HG03442 (cell line): Measurements from ENCODE around the gene VWC2L.

Source experiments
- ATAC-seq: cut with Tn5 transposase; IDR thresholded peaks from one replicate; pipeline ENCODE4 v1.9.1; 2021; ENCODE audit warnings: mild to moderate bottlenecking, moderate library complexity; ENCODE audit not compliant: unreplicated experiment

The VWC2L gene

GRCh38 chr2:214533541-214533940 is 122.7 kb downstream of the VWC2L start:
- ATAC-seq = no peak

DNA sequence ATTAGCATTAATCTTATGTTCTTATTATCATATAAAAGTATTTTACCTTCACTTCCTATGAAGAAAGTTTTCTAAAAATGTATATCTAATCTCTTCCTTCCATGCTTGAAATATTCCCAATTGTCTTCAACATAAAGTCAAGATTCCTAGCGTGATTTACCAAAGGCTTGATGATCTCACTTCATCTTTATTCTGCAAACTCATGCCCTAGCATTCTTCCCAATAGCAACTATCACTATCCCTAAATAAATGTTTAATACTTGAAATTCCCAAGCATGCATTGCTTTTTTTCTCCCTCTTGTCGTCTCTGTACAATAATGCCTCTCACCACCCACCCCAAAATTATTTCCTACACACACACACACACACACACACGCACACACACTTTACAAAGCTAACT is 125.8 kb downstream of the VWC2L start:
- no peak for ATAC-seq

DNA sequence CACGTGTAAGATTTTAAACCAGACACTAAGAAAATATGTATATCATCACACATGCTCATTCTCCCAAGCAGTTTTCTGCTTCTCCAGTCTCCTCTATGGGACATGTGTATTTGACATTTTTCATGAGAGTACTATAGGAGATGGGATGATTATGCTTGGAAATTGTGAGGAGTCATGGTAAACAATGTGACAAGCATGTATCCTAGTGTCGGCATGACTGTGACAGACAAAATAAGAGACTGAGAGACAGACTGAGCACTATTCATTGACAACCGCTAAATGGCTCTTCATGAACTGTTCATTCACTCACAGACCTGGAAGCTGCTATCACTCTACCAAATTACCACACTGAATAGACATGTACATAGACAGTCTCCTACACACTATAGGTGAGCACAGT is 127.1 kb downstream of the VWC2L start:
- ATAC-seq = no peak

DNA sequence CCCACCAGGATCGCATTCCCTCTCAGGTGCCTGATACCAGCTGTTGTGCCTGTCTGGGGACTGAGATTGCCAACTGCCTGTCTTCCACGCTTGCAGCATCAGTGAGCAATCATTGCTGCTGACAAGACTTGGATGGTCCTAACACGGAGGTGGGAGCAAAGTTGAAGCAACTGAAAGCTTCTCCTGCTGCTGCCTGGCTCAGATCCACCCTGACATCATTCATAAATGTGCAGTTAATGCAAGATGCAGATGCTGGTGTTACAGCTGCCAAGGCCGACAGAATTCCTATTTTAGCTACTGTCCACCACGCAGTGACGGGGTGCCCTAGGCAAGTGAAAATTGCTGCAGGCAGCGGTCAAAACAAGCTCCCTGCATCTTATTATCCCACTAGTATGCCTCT is 131.4 kb downstream of the VWC2L start:
- no peak for ATAC-seq

GRCh38 chr2:214542866-214543265 is 132.0 kb downstream of the VWC2L start:
- no peak for ATAC-seq

- ATAC-seq = no peak
These were observed 132.6 kb downstream of the VWC2L start for GRCh38 chr2:214543386-214543955.

DNA sequence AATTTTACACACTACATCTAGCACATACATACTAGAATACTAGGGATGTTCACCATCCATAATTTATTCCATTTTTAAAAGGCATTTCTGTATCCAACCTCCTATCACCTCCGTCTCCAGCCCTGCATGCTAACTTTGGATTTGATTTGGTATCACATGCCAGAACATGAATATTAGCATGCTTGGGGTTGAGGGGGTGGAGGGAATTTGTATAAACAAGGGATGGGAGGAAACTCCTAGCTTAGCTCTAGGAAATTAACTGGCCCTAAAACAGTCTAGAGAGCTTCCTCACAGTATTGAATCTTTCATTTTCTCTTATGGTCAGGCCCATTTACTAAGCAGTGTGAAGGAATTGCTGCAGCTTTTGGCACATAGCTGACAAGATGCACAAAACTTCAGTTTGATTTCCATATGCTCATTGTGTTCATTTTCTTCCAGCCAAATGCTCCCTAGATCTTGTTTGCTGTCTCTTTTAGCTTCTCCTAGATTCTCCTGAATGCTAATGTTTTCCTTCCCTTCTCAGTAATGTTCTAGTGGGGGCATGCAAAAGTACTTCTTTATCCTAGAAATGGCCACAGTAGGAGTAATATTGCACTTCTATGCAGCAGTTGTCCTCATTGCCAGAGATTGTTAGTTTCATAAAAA is 135.2 kb downstream of the VWC2L start:
- no peak for ATAC-seq

- no peak for ATAC-seq
These were observed 137.1 kb downstream of the VWC2L start for GRCh38 chr2:214547931-214548330.

DNA sequence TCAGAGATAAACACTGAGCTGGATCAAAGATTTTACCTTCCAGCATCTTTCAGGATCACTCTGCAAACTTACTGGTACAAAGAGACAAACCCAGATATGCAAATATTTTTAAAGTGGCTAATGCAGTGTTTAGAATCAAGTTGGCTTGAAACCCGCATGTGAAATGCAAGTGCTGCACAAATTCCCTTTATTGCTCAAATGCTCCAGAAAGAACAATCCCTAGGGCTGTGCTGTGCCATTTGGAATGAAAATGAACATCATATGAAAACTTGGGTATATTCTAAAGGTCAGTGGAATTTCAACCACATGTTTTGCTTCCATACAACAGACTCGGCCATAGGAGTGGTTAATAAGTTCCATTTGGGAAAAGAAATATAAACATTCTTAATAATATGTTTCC is 139.1 kb downstream of the VWC2L start:
- no peak for ATAC-seq

DNA sequence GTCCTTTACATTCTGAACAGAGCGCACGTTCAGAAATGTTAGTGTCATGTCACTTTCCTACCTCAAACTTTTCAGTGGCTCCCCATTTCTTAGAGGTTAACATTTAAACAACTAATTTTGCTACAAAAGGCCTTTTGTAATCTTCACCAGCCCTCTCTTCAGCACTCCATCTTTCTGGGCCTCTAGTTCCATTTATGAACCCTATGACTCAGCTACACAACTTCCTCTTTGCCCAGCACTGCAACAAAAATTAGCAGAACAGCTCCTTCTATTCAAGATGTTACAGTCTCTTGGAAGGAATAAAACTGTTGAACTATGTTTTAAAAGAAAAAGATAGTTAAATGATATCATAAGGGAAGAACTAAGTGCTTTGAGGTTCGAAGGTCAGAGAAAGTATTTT is 139.9 kb downstream of the VWC2L start:
- no peak for ATAC-seq

- no peak for ATAC-seq
These were observed 147.0 kb downstream of the VWC2L start for GRCh38 chr2:214557884-214558283.

DNA sequence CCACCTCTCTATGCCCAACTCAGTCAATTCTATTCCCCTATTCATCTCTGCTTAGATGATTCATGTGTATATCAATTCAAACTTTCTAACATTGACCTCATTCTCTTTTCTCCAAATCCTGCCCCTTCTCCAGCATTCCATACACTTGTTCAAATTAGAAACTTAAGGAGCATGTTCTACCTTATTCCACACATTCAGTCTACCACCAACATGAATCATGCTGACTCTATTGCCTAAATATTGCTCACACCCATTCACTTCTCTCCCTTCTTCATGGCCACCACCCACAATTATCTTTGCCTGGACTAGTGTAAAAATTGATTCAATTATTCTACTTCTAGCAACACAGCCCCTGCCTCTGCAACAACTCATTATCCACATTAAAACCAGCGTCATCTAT is 147.5 kb downstream of the VWC2L start:
- ATAC-seq = no peak

- ATAC-seq = no peak
These were observed 149.3 kb downstream of the VWC2L start for GRCh38 chr2:214560176-214560575.

- ATAC-seq = no peak
These were observed 149.8 kb downstream of the VWC2L start for GRCh38 chr2:214560618-214561190.

GRCh38 chr2:214565246-214565645 is 154.4 kb downstream of the VWC2L start:
- no peak for ATAC-seq

DNA sequence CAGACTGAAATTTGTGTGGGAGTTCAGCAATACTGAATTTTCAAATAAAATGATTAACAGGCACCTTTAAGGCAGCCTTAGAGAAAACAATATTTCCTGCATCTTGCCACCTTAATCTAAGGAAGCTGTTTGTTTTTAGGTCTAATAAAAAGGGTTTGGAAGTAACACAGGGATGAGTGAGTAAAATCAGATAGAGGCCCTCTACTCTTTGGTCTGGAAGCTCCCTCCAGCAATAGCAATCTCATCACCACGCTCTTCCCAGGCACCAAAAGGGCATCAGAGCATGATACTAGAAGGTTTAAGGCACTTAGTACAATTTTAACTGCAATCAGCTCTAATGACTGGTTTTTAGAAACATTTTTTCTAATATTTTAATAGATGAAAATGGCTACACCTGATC is 155.6 kb downstream of the VWC2L start:
- no peak for ATAC-seq

DNA sequence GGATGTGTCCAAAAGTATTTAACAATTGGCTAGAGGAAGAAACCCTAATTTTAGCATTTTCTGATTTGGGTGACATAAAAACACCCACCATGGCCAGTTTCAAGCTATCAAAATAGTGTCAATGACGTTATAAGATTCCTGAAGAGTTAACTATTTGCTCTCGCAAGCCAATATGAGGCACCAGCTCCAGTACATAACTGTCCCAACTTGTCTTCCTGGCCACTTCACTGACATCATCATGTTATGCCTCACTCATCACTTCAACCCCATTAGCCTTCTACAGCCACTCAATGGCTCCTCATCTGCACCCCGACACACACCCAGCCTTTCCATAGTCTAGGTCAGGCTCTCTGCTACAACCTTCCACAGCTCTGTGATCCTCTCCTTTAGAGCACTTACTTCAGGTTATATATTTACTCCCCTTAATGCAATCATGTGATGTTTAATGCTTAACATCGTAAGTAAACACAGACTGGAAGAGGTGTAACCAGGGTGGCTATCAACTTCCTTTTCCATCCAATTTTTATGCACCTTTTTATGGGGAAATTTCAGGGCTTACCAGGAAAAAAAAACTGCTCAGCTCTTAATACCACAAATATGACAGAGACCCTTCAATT is 158.7 kb downstream of the VWC2L start:
- ATAC-seq = no peak

GRCh38 chr2:214574084-214574781 is 163.4 kb downstream of the VWC2L start:
- ATAC-seq = no peak

GRCh38 chr2:214575030-214575429 is 164.2 kb downstream of the VWC2L start:
- no peak for ATAC-seq

- ATAC-seq = no peak
These were observed 164.6 kb downstream of the VWC2L start for GRCh38 chr2:214575465-214575864.

DNA sequence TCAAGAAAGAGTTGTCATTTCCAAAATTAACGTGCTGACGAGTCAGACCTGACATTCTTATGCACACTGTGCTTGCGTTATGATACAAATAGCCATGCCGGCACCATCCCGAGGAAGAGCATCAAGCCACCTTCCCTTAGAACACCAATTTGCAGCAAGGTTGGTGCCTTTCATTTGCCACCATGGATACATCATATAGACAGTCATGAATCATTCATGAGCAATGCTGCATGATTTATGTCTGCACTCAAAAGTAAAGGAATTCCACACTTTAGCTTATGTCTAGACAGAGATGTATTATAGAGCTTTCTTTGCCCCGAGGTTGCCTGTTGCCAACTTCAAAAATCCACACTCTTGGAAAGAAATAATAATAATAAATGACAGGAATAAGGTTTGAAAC is 166.9 kb downstream of the VWC2L start:
- no peak for ATAC-seq

DNA sequence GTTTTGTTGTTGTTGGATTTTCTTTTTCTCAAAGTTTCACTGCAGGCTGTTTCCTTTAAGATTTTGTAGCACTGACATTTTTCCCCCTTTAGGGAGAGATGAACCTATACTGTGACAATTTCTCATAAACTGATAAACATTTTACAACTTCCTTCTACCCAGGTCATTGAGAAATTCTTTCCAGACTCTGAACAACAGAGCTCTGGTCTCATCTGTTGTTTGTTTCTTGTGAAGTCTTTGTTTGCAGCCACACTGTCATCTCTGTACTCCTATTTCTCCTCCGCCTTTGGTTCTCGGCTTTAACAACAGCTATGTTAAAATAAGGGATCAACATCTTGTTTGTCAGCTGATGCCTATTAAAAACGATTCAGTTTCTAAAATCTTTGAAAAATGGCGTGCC is 167.6 kb downstream of the VWC2L start:
- ATAC-seq = no peak
